ENCODE measurements around the gene REEP3. TPM values are rescaled to one million over a fixed set of nuclear protein-coding genes. Genes with fewer than 3 reads are reported as not detected.
"Not testable (repeated sequence)": the region's sequence is repeated elsewhere in the genome, so short reads cannot be mapped to it uniquely, and the experiment has no call there.

REEP3 gene, protein sequence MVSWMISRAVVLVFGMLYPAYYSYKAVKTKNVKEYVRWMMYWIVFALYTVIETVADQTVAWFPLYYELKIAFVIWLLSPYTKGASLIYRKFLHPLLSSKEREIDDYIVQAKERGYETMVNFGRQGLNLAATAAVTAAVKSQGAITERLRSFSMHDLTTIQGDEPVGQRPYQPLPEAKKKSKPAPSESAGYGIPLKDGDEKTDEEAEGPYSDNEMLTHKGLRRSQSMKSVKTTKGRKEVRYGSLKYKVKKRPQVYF
- polyA plus RNA-seq (ENCODE audit: low read depth in 6 of 6) = 1 to 10 TPM; 5.0 to 7.5 (median 6.3) TPM

DNA sequence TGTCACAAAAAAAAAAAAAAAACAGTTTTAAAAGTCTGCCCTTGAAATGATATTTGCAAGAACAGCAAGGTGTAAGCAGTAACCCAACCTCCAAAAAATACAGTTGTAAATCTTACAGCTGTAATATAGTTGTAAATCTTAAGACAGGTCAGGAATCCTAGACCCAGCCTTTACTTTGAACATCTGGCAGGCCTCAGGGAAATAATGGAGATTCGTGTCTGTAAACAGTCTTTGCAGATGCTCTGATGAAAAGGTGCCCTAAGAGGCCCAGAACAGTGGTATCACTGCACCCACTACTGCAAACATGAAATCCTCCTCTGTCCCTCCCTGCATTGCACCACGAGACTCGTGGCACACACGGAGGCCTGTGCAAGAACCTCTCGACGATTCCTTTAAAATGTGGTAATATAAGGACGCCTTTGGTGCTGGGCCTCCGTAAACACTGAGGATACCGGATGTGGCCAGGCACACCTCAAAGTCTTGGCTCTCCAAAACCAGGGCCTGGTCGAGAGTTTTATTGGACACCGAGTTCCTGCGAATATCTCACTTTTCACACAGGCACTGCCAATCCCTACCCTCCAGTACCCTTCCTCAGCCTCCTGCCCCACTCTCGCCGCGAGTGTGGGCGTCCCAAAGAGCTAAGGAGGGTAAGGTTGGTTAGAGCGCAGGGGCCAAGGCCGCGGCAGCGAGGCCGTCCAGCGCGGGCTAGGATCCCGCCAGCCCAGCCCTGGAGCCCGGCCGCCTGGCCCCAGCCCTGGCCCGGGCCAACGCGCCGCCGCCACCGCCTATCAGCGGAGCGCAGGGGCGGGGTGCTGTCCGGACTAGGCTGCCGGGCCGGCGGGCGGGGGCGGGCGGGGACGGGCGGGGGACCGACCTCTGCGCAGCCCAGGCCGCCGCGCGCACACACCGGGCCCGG lies at the start of gene REEP3:
Gene REEP3, plus strand, starts transcription at position 902 of the 916 bp plus-strand sequence. CDS start 145 bp downstream, outside the sequence.
- Mint-ChIP-seq H3K27me3 (no peaks in the 10 kb centered on the region), H3K9me3 (no peaks in the 10 kb centered on the region), H3K36me3 (no peaks in the 10 kb centered on the region), H3K4me1 (peaks cover 30 to 44% (median 31%) of the 10 kb centered on the region in 3 donors), H3K27ac (peak within 1 kb of the TSS; percentile 51 to 94 (median 88)), H3K4me3 (peak within 1 kb of the TSS; percentile 81 to 95 (median 90))
- peak; percentile 77 to 78 for ATAC-seq (ENCODE audit: low read depth in 2 of 2)
- peak; percentile 4 for DNase-seq

DNA sequence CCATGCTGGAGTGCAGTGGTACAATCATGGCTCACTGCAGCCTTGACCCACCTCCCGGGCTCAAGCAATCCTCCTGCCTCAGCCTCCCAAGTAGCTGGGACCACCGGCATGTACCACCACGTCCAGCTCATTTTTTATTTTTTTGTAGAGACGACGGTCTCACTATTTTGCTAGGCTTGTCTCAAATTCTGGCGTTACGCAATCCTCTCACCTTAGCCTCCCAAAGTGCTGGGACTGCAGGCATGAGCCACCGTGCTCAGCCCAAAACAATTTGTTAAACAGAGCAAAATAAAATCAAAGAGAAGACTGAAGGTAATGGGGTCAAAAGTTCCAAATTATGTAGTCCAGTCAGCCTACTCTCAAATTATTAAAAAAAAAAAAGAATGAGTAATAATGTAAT lies 46.7 kb upstream of the REEP3 start:
- Mint-ChIP-seq H3K27ac (no peak overlapping the region), H3K36me3 (no peaks in the 10 kb centered on the region), H3K4me1 (peaks cover 7 to 24% (median 8%) of the 10 kb centered on the region in 3 donors), H3K4me3 (no peak overlapping the region), H3K9me3 (no peaks in the 10 kb centered on the region), H3K27me3 (no peaks in the 10 kb centered on the region)
- ATAC-seq (ENCODE audit: low read depth in 2 of 2) (no peak), DNase-seq (no peak)

GRCh38 chr10:63477927-63478326 lies 43.3 kb upstream of the REEP3 start:
- no peaks in the 10 kb centered on the region for H3K36me3 Mint-ChIP-seq
- H3K4me3 Mint-ChIP-seq = no peak overlapping the region
- H3K4me1 Mint-ChIP-seq = peaks cover 8 to 12% (median 12%) of the 10 kb centered on the region in 3 donors
- no peak overlapping the region for H3K27ac Mint-ChIP-seq
- no peaks in the 10 kb centered on the region for H3K27me3 Mint-ChIP-seq
- DNase-seq (no peak), ATAC-seq (ENCODE audit: low read depth in 2 of 2) (no peak)
- no peaks in the 10 kb centered on the region for H3K9me3 Mint-ChIP-seq

DNA sequence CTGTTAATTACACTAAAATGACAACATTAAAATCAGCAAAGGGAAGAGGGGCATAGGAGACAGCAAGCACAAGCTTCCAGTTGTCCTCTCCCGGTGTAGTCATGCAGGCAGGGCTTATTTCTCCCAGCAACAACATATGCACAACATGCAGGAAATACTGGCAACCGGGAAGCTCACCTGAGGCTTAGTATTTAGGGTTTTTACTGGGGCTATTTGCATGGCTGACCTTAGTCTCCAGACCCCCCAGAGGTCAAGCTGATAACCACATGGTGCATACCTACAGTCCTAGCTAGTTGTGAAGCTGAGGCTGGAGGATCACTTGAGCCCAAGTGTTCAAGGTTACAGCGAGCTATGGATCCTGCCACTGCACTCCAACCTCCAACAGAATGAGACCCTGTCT lies 42.6 kb upstream of the REEP3 start:
- Mint-ChIP-seq H3K4me1 (peaks cover 8 to 15% (median 12%) of the 10 kb centered on the region in 3 donors), H3K27me3 (no peaks in the 10 kb centered on the region), H3K27ac (peak overlapping the region in 1 of 6 donors; percentile 47), H3K9me3 (no peaks in the 10 kb centered on the region), H3K36me3 (no peaks in the 10 kb centered on the region), H3K4me3 (no peak overlapping the region)
- no peak for ATAC-seq (ENCODE audit: low read depth in 2 of 2)
- DNase-seq = no peak

GRCh38 chr10:63480237-63480636 lies 41.0 kb upstream of the REEP3 start:
- no peaks in the 10 kb centered on the region for H3K27me3 Mint-ChIP-seq
- no peaks in the 10 kb centered on the region for H3K36me3 Mint-ChIP-seq
- no peak for DNase-seq
- no peaks in the 10 kb centered on the region for H3K9me3 Mint-ChIP-seq
- ATAC-seq (ENCODE audit: low read depth in 2 of 2) = no peak
- peaks cover 4 to 22% (median 12%) of the 10 kb centered on the region in 3 donors for H3K4me1 Mint-ChIP-seq
- H3K27ac Mint-ChIP-seq = no peak overlapping the region
- H3K4me3 Mint-ChIP-seq = no peak overlapping the region

GRCh38 chr10:63481815-63482421 lies 39.3 kb upstream of the REEP3 start:
- DNase-seq = no peak
- Mint-ChIP-seq H3K27ac (no peak overlapping the region), H3K9me3 (no peaks in the 10 kb centered on the region), H3K4me3 (no peak overlapping the region), H3K4me1 (peaks cover 0 to 22% (median 12%) of the 10 kb centered on the region in 3 donors), H3K27me3 (no peaks in the 10 kb centered on the region), H3K36me3 (no peaks in the 10 kb centered on the region)
- ATAC-seq (ENCODE audit: low read depth in 2 of 2) = no peak

- Mint-ChIP-seq H3K27ac (no peak overlapping the region), H3K9me3 (no peaks in the 10 kb centered on the region), H3K4me3 (no peak overlapping the region), H3K36me3 (no peaks in the 10 kb centered on the region), H3K27me3 (no peaks in the 10 kb centered on the region), H3K4me1 (peaks cover 0 to 11% (median 5%) of the 10 kb centered on the region in 3 donors)
- no peak for DNase-seq
- no peak for ATAC-seq (ENCODE audit: low read depth in 2 of 2)
These were observed 37.2 kb upstream of the REEP3 start for GRCh38 chr10:63483983-63484382.

DNA sequence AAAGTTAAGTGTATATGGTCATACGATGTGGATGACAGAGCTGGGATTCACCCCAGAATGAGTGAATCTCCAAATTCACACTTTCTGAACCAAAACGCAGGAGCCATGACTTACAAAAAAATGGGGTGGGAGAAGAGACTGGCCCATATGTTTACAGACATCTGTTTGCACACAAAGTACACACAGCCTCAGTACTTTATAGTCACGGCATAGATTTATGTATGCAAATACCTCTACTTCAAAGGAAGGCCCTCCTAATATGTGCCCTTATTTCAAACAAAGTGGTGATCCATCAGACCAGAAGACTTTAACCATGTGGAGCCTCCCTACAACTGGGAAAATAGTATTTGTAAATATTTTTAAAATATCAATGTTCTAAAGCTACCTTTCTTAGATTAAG lies 33.2 kb upstream of the REEP3 start:
- H3K27ac Mint-ChIP-seq = no peak overlapping the region
- no peak for DNase-seq
- H3K36me3 Mint-ChIP-seq = peaks cover 0 to 4% of the 10 kb centered on the region in 2 donors
- ATAC-seq (ENCODE audit: low read depth in 2 of 2) = no peak
- H3K4me1 Mint-ChIP-seq = peaks cover 3 to 11% (median 7%) of the 10 kb centered on the region in 3 donors
- H3K9me3 Mint-ChIP-seq = no peaks in the 10 kb centered on the region
- H3K4me3 Mint-ChIP-seq = no peak overlapping the region
- H3K27me3 Mint-ChIP-seq = no peaks in the 10 kb centered on the region

DNA sequence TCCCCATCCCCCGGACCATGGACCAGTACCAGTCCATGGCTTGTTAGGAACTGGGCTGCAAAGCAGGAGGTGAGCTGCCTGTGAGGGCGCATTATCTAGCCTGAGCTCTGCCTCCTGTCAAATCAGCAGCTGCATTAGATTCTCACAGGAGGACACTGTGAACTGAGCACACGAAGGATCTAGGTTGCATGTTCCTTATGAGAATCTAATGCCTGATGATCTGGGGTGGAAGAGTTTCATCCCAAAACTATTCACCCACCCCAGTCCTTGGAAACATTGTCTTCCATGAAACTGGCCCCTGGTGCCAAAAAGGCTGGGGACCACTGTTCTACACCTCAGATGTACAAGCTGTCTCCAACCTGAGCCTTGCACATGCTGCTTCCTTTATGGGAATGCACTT lies 31.4 kb upstream of the REEP3 start:
- Mint-ChIP-seq H3K36me3 (peaks cover 0 to 4% of the 10 kb centered on the region in 2 donors), H3K27me3 (no peaks in the 10 kb centered on the region), H3K4me3 (no peak overlapping the region), H3K4me1 (peaks cover 0 to 7% (median 3%) of the 10 kb centered on the region in 3 donors), H3K27ac (peak overlapping the region in 1 of 6 donors; percentile 33), H3K9me3 (no peaks in the 10 kb centered on the region)
- ATAC-seq (ENCODE audit: low read depth in 2 of 2) (no peak), DNase-seq (no peak)

GRCh38 chr10:63491588-63492316 lies 29.4 kb upstream of the REEP3 start:
- Mint-ChIP-seq H3K4me3 (no peak overlapping the region), H3K9me3 (no peaks in the 10 kb centered on the region), H3K4me1 (peaks cover 8 to 10% (median 9%) of the 10 kb centered on the region in 3 donors), H3K36me3 (peaks cover 0 to 4% of the 10 kb centered on the region in 2 donors), H3K27ac (peak overlapping the region in 3 of 6 donors; percentile 20 to 55 (median 54)), H3K27me3 (no peaks in the 10 kb centered on the region)
- ATAC-seq (ENCODE audit: low read depth in 2 of 2) = no peak
- no peak for DNase-seq

DNA sequence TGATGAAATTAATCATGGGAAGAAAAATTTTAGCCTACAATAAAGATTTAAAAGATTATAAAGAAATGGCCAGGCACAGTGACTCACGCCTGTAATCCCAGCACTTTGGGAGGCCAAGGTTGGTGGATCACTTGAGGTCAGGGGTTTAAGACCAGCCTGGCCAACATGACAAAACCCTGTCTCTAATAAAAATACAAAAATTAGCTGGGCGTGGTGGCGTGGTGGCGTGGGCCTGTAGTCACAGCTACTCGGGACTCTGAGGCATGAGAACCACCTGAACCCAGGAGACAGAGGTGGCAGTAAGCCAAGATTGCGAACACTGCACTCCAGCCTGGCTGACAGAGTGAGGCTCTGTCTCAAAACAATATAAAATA lies 28.9 kb upstream of the REEP3 start:
- not testable (repeated sequence) for ATAC-seq (ENCODE audit: low read depth in 2 of 2); H3K4me3 Mint-ChIP-seq; H3K9me3 Mint-ChIP-seq; H3K36me3 Mint-ChIP-seq; DNase-seq; H3K27me3 Mint-ChIP-seq
- H3K27ac Mint-ChIP-seq = peak overlapping the region in 1 of 6 donors; percentile 20
- H3K4me1 Mint-ChIP-seq = peaks cover 8 to 15% (median 11%) of the 10 kb centered on the region in 3 donors

DNA sequence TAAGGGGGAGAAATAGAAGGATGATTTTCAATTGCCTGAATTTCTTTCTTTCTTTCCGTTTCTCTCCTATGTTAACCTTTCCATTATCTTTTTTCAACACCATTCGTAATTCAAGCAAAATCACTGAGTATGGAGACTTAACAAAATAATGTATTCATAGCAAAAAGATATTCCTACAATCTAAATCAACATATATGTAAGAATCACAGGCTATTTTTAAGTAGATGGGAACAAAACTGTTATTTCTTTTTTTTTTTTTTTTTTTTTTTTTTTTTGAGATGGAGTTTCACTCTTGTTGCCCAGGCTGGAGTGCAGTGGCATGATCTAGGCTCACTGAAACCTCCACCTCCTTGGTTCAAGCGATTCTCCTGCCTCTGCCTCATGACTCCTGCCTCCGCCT lies 28.2 kb upstream of the REEP3 start:
- H3K27ac Mint-ChIP-seq = peak overlapping the region in 1 of 6 donors; percentile 42

GRCh38 chr10:63494951-63495350 lies 26.2 kb upstream of the REEP3 start:
- ATAC-seq (ENCODE audit: low read depth in 2 of 2) (no peak), DNase-seq (no peak)
- H3K9me3 Mint-ChIP-seq = no peaks in the 10 kb centered on the region
- no peak overlapping the region for H3K27ac Mint-ChIP-seq
- no peak overlapping the region for H3K4me3 Mint-ChIP-seq
- H3K4me1 Mint-ChIP-seq = peaks cover 11 to 27% (median 21%) of the 10 kb centered on the region in 3 donors
- peaks cover 0 to 4% of the 10 kb centered on the region in 2 donors for H3K36me3 Mint-ChIP-seq
- H3K27me3 Mint-ChIP-seq = no peaks in the 10 kb centered on the region

More for the DNA sequence above, 28.2 kb upstream of the REEP3 start:
- peaks cover 8 to 22% (median 11%) of the 10 kb centered on the region in 3 donors for H3K4me1 Mint-ChIP-seq
- no peak for ATAC-seq (ENCODE audit: low read depth in 2 of 2)
- no peaks in the 10 kb centered on the region for H3K9me3 Mint-ChIP-seq
- H3K27me3 Mint-ChIP-seq = no peaks in the 10 kb centered on the region
- no peak for DNase-seq
- H3K36me3 Mint-ChIP-seq = peaks cover 0 to 4% of the 10 kb centered on the region in 2 donors
- H3K4me3 Mint-ChIP-seq = no peak overlapping the region

Measured in naive B cell (primary cell).